HG03060 (cell line): ENCODE data around the gene GRK5.

Source experiments
- ATAC-seq: cut with Tn5 transposase; IDR thresholded peaks from one replicate; pipeline ENCODE4 v1.9.1; 2021; ENCODE audit warnings: low read depth, moderate number of reproducible peaks; ENCODE audit not compliant: unreplicated experiment

Gene GRK5

DNA sequence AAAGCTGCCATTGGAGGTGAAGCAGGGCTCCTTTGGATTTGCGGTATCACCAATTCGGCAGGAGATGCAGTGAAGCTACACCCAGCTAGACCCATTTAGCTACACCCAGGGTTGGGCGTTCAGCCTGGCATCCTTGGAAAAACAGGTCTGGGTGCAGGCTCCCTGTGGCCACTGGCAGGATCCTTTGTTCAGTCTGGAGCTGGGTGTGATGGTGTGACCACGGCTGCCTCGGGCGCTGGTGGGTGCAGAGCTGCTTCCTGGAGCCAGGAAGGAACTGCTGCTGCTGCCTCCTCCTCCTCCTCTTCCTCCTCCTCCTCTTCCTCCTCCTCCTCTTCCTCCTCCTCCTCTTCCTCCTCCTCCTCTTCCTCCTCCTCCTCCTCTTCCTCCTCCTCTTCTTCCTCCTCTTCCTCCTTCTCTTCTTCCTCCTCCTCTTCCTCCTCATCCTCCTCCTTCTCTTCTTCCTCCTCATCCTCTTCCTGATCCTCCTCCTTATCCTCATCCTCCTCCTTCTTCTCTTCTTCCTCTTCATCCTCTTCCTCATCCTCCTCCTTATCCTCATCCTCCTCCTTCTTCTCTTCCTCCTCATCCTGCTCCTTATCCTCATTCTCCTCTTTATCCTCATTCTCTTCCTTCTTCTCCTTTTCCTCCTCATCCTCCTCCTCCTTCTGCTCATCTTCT lies 84.0 kb downstream of the GRK5 start:
- no peak for ATAC-seq

DNA sequence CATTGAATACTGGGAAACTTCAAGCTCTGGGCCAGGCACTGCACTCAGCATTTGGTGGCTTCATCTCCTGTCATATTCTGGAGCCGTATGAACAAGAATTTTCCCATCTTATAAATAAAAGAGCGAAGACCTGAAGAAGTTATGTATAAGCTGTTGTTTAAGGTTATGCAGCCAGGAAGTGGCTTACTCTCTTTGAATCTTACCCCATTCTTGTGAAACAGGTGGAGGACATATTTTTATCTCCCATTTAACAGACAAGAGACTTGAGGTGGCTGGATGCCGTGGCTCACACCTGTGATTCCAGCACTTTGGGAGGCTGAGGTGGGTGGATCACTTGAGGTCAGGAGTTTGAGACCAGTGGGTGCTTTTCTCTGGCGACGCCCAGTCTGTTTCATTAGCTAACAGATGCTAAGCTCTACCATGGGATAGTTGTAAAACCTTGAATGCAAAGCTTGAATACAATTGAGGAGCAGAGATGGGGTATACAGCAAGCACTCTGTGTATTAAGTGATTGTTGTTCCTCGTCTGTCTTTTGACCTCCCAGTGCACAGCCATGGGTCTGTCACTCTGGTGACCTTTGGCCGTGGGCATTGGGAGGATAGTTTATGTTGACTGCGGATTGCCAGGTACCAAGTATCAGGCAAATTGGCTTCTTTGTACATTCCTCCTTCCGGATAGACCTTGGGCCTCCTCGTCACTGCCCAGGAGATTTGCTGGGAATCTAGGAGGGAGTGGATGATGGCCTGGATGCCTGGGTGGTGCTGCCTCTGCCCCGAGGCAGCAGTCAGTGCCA lies 85.8 kb downstream of the GRK5 start:
- ATAC-seq: no peak

DNA sequence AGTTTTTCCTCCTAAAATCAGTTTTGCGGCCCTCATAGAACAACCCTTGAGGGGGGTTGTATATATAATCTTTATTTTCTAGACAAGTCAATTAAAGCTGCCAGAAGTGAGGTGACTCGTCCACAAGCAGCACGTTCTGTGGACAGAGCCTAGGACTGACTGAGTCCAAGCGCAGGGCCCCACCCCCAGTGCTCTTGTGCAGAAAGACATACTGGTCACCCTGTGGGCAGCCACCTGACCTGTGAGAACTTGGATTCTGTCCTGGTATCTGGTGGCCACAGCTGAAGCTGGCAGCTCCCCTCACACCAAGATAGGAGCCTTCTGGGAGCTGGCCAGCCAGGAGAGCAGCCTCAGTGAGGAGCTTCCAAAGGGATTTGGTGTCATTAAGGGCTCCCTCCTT lies 89.3 kb downstream of the GRK5 start:
- no peak for ATAC-seq

DNA sequence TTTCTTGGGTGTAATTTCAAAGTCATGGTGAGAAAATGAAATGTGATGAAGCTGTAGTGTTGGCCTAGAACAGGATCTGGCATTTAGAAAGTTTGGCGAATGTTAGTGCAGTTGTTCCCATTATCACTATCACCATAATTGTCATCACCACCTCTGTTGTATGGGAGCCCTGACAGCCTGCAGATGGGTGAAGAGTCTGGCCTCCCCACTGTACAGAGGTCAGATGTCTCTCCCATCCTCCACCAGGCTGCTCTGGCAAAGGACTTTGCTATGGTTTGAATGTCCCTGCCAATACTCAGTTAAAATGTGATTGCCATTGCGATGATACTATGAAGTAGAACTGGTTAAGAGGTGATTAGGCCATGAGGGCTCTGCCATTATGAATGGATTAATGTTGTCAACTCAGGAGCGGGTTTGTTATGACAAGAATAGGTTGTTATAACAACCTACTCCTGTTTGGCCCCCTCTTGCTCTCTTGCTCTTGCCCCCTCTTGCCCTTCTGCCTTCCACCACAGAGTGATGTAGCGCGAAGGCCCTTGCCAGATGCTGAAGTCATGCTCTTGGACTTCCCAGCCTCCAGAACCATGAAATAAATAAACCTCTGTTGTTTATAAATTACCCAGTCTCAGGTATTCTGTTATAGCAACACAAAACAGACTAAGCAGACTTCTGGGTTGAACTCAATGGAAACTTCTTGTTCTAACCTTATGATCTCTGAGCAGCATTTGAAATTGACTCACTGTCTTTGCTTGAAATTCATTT lies 90.0 kb downstream of the GRK5 start:
- no peak for ATAC-seq

DNA sequence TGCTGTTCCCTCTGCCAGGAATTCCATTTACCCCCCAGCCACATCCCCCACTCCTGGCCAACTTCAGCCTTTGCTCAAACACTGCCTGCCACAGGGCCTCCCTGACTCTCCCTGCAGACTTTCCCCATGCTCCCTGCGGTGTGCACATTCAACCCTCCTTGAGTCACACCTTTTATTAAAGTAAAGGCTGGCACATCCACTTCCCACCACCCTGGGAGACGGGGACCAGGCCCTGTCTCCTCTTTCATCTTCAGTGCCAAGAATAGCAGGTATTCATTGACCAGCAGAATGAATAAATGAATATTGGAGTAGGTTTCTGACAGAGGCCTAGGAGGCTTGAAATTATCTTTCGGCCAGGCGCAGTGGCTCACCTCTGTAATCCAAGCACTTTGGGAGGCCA lies 91.4 kb downstream of the GRK5 start:
- ATAC-seq: no peak

DNA sequence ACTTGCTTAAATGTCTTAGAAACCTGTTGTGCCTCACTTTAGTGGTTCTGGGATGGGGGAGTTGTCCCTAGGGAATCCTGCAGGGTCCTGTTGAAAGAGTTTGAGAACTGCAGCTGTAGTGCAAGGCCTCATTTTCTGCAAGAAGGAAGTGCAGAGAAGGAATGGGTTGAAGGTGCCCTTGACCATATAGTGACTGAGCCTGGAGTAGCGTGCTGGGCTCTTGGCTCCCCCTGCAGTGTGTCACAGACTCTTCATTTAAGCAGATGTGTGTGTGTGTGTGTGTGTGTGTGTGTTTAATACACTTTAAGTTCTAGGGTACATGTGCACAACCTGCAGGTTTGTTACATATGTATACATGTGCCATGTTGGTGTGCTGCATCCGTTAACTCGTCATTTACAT lies 92.2 kb downstream of the GRK5 start:
- ATAC-seq: no peak

DNA sequence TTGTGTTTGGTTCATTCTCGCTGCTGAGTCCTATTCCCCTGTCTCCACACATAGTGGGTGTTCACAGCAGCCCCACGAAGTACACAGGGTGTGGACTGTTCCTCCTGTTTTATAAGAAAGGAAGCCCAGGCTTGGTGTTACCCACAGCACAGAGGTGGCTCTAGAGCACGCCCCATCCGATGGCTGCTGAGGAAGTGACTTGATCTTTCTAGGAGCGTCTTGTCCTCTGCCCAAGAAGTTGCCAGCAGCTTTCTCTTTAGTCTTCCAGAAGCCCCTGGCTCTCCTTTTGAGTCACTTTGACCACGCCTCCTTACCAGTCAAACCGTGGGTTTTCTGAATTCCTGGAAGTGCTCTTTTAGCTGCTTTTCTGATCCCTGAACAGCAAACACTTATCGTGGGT lies 94.0 kb downstream of the GRK5 start:
- no peak for ATAC-seq

DNA sequence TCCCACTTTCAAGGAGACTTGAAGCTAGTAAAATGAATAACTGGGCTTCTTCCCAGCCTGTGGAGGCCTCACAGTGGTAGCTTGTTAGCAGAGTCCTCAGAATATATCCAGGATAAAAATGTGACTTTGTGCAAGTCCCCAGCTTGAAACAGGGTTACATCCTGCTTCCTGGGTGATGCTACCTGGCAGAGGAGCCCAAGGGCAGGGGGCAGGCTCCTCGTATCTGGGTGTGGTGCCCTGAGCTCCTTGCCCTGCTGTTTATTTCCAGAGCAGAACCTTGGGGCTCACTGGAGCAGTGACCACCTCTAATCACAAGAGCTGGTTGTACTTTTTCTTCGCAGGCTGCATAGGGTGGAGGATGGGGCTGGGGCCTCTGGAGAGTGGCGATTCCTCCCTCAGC lies 94.8 kb downstream of the GRK5 start:
- ATAC-seq: no peak

DNA sequence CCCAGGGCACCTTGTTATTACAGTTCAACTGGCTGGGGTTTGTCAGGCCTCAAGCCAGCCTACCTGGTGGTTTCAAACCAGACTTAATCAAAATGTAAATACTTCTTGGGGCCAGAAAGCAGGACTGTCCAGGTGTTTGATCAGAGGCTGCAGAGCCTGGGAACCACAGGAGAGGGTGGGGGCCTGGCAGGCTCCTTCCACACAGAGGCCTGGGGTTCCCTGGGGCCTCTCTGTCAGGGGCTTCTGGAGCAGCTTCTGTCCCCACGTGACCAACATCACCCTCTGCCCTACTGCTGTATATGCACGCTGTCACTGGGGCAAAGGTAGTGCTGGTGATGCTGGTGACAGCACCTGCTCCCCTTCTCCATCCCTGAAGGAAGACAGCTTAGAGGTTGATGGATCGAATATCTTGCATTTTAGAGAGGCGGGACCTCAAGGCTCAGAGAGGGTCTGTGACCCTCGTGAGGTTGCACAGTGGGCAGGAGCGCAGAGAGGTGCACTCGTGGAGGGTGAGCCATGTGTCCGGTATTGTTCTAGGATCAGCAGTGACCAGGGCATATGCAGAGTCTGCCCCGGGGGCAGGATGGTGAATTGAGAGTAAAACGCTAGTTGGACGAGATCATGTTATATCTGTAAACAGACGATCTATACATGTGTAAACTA lies 95.4 kb downstream of the GRK5 start:
- ATAC-seq: no peak

DNA sequence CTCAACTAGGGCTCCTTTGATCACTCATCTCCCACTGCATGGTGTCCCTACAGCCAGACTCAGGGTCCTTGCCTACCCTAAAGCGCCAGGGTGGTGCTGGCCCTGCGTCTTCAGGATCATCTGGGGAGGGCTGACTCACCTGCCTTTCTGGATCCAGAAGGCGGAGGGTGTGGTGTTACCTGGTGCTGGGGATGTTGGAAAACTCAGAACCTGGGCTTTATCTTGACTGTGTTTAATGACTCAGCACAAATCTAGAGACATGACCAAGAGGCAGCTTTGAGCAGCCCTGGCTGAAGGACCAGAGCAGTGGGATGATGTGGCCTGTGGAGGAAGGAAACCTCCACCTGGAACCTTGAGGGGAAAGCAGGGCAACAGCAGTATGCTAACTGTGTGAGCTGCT lies 96.5 kb downstream of the GRK5 start:
- ATAC-seq: no peak

DNA sequence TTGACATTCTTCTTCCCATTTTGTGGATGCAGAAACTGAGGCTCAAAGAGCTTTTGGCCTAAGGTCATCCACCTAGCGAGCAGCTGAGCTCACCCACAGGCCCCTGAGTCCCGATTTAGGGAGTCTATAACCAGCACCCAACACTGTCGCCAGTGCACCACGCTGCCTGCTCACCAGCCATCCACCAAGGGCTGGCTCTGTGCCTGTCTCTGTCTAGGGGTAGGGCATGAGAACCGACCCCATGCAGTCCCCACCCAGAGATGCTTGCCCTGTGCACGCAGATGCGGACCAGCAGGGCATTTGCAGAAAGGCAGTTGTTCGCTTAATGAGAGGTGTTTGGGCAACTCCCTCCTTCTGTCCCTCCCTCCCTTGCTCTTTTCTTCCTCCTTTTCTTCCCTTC lies 97.2 kb downstream of the GRK5 start:
- no peak for ATAC-seq

DNA sequence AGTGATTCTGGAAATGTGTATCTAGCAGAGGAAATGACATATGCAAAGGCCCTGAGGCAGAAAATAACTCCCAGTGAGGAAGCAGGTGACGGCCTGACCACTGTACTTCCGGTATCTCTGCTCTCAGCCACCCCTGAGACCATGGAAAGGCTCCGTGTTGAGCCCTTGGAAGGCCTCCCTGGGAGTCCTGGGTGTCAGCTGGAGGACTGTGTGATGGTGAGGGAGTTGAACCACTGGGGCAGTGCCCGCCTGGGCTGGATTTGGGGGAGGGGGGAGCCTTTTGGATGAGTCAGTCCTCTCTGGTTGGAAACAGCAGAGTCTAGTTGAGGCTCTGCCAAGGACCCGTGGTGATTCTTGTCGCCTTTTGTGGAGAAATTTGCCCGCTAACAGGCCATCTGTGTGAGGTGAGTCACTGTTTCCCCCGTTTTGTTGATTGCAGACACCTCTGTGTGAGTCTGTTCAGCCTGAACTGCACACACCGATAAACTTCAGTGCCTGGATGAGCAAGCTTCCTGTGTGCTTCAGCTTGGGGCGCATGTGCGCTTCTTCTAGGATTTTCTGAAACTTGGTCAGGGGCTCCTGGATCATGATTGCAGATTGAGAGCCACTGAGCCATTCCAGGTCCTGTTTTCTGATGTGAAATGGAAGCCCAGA lies 98.6 kb downstream of the GRK5 start:
- ATAC-seq: peak; percentile 59

DNA sequence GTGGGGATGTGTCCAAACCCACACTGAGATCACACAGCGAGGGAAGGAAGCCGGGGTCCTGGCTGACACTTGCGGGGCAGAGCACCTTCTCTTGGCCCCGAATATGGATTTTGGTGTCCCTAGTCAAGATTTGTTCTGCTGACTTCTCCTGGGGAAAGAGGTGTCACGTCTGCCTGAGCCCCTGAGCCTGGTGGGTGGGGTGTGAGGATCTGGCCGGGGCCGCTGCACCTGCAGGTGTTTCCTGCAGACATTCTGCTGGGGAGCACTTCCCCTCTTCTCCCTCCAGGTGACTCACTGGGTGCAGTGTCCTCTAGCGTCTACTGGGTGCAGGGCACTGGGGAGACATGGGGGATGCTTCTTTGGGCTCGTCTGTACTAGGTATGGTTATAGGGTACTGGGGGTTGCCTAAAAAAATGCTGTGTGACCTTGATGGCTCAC lies 99.2 kb downstream of the GRK5 start:
- peak; percentile 56 for ATAC-seq

DNA sequence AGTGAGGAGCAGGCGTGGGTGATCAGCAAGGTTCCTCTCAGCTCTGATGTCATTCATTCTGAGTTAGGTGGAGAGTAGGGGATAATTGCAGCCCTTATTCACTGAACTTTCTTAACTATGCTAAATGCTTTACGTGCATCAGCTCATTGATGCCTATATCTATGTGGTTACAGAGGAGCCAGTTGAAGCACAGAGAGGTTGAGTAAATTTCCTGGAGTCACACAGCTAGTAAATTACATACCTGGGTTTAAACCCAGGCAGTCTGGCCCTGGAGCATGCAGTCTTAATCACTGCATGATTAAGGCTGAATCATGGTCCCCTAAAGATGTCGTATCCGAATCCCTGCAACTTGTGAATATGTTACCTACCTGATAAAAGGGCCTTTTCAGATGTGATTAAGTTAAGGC lies 99.6 kb downstream of the GRK5 start:
- ATAC-seq: no peak

DNA sequence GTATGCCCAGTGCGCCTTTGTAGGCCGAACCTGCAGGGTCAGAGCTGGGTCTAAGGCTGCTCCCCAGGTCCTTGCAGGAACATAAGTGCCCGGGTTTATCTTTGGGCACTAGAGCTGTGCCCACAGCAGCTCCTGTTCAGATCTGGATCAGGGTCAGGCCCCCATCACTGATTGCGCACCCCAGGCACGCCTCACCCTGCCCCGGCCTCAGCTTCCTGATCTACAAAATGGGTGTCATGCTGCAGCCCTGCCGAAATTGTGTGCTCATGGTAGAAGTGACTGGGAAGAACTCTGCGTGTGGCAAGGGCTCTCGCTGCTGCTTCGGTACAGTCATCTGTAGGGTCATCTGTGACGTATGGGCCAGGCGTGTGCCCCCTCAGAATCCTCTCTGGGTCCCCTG lies 100.7 kb downstream of the GRK5 start:
- ATAC-seq: no peak

DNA sequence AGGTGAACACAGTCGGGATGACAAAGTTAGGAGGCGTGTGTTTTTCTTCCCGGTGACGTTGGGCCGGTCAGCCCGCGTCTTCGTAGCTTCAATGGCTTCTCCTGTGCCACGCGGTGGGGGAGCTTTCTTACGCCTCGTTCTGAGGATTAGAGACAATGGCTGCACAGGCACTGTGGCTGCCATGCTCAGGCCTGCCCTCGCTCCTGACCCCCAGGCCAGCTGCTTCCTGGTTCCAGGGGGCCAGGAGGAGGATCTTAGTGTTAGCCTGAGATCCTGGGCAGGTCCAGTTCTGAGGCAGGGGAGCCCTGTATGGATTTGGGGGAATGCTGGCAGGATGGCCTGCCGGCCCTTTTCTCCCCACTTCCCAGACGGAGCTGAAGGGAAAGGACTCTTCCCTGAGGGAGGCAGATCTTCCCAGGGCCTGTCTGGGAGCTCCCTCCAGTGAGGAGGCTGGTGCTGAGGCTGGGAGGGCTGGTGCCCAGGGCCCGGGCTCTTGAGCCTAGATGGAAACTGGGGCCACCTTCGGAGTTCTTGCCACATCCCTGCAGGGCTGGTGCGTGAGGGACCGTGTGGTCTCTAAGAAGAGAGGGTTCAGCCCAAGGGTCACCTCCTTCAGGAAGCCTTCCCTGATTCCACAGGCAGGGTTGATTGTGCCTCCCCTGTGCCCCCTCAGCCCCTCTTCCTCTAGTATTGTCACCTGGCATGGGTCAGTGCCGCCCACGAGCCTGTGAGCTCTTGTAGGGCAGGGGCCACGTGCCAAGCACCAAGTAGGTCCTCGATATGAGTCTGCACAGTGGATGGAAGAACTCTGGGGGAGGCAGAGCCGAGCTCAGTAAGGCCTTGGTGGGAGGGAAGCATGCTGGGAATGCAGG lies 101.4 kb downstream of the GRK5 start:
- no peak for ATAC-seq

DNA sequence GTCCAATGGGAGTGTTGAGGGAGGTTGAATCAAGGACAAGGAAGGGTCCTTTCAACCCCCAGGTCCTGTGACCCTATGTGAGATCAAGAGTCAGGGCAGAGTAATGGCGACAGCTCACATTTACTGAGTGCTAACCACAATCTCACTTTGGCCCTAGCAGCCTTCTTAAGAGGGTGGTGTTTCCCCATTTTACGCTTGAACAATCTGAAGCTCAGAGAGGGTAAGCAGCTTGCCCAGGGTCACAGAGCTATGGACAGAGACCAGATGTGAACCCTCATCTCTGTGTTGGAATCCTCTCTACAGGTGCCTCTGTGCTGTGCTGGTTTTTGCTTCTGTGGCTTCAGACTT lies 102.0 kb downstream of the GRK5 start:
- ATAC-seq: no peak

DNA sequence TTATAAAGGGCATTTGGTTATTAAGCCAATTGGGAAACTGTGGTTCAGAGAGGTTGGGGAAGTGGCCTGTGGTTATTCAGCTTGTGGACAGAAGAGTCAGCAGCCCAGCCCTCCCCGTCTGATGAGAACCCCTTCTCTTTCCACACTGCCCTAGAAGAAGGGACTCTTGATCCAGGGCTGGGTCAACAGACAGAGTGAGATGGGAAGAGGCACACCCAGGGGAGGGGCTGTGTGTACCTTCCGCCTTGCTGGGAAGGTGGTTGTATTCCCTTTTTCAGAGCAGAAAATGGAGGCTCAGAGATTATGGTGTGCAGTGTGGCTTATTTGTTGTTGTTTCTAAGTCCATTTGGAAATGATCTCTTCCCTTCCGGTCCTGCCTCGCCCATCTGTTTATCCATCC lies 103.4 kb downstream of the GRK5 start:
- no peak for ATAC-seq

DNA sequence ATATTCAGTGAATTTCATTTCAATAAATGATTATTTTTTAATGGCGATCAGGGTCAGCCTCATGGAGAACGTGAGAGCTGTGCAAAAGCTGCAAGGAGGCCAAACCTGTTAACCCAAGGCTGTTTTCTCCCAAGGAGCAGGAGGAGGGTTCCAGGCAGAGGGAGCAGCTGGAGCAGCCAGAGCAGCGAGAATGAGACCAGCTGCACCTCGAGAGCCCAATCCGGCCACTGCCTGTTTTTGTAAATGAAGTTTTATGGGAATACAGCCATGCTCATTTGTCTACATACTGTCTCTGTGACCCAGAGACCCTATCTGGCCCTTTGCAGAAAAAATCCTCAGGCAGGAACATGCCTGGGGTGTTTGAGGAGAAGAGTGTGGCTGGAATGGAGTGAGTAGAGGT lies 104.9 kb downstream of the GRK5 start:
- no peak for ATAC-seq

DNA sequence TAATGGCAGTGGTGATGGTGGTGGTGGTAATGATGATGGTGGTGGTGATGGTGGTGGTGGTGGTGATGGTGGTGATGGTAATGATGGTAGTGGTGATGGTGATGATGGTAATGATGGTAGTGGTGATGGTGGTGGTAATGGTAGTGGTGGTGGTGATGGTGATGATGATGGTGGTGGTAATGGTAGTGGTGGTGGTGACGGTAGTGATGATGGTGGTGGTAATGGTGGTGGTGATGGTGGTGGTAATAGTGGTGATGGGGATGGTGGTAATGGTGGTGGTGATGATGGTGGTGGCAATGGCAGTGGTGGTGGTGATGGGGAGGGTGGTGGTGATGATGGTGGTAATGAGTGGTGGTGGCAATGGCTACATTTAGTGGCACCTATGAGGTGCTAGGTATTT lies 105.7 kb downstream of the GRK5 start:
- ATAC-seq: no peak
